ENCODE measurements around the gene TDO2. TPM values are rescaled to one million over a fixed set of nuclear protein-coding genes. Genes with fewer than 3 reads are reported as not detected.
A peak's percentile ranks its signal among the peaks of the same experiment; 100 is the strongest.

TDO2 gene
- total and polyA plus RNA-seq, 2 experiments from 2014 or later, result 149 to 253 TPM

DNA sequence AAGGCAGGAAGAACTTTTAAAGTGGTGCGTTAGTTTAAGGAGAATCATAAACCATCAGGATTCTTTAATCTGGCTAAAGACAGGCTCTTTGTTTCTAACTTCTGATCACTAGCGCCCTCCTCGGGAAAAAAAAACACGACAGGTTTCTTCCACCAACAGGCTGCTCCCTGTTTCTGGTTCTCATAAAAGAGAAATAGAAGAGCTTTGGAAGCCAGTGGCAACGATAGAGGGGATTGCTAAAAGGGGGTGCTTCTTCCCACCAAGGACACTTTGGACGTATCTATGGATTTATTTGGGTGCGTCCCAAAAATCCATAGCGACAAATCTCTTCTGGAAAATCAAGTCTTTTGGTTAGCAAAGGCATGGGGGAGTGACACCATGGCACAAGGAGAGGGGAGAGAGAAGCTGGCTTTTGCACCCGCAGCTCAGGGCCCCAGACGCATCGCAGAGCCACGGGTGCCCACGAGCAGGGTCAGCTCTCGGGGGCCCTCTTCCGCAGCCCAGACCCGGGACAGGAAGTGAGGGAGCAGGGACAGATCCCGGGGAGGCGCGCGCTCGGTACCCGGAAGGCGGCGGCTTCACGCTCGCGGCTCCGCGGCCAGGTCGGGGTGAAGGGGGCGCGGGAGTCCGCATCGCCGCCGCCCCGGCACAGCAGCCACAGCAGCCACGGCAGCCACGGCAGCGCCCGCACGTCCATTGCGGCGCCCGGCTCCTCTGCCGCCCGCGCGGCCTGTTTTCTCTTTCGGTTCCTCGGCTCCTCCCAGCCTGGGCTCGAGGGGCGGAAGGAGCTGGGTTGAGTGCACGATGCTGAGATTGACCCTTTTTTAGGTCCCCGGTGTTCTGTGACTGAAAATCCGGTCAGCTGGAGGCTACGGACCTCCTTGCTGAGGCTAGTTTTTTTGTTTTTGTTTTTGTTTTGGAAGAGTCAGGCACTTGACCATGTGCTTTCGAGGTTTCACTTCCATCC is 49.9 kb downstream of the TDO2 start, which contains the start of gene CTSO:
Gene CTSO (minus strand): TSS at position 716 of the 967 bp plus-strand sequence. CDS start 19 bp downstream, at position 697.
- WGBS (ENCODE audit: low lambda C conversion rate, missing lambda C conversion rate), result 11% methylated on average over 58 of the region's 58 CpGs
- no peaks in the 10 kb centered on the region for H3K36me3 ChIP-seq (replicated peaks; ENCODE audit: insufficient read depth, low read depth)
- H3K4me1 ChIP-seq (ENCODE audit: insufficient read depth), result peaks cover 21% of the 10 kb centered on the region
- no peaks in the 10 kb centered on the region for H3K27me3 ChIP-seq
- H3K79me2 ChIP-seq, result peaks cover 4% of the 10 kb centered on the region
- peak within 1 kb of the TSS; percentile 98 for H3K27ac ChIP-seq
- TF ChIP-seq CTCF (IDR thresholded peaks at IDR 0.05; ENCODE audit: poor library complexity) (peak; percentile 74), EZH2phosphoT487 (IDR thresholded peaks at IDR 0.05; ENCODE audit: low read depth, severe bottlenecking, unreplicated experiment) (no peak)
- peak within 1 kb of the TSS; percentile 80 for H3K4me2 ChIP-seq
- no peaks in the 10 kb centered on the region for H3K9me3 ChIP-seq (ENCODE audit: low read depth)
- no peaks in the 10 kb centered on the region for H3K9me2 ChIP-seq (replicated peaks; ENCODE audit: insufficient read depth)
- H3K4me3 ChIP-seq, result peak within 1 kb of the TSS; percentile 34
- H2AFZ ChIP-seq, result peak within 1 kb of the TSS; percentile 97
- DNase-seq (ENCODE audit: low spot score), result peak; percentile 88
- H4K20me1 ChIP-seq (ENCODE audit: insufficient read depth, poor library complexity, severe bottlenecking), result no peaks in the 10 kb centered on the region

DNA sequence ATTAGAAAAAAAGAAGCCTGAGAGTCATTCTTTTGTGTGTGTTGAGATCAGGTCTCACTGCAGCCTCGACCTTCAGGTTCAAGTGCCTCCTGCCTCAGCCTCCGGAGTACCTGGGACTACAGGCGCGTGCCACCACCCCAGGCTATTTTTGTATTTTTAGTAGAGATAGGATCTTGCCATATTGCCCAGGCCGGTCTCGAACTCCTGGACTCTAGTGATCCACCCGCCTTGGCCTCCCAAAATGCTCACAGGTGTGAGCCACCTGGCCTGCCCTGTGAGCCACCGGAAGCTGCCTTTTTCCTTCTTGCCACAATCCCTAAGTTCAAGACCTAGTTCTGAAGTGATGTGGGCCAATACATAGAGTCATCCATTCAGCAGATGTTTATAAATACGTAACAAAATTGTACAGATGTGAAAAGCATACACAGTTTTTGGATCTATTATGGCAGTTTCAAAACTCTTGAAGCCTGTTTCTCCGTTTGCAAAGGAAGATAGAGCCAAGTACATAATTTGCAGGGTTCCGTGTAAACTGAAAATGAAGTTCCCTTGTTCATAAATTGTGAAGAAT is 50.7 kb downstream of the TDO2 start:
- Histone ChIP-seq H3K4me1 (ENCODE audit: insufficient read depth) (peaks cover 21% of the 10 kb centered on the region), H4K20me1 (ENCODE audit: insufficient read depth, poor library complexity, severe bottlenecking) (no peaks in the 10 kb centered on the region), H3K36me3 (replicated peaks; ENCODE audit: insufficient read depth, low read depth) (no peaks in the 10 kb centered on the region), H3K27ac (peak overlapping the region; percentile 98), H3K9me2 (replicated peaks; ENCODE audit: insufficient read depth) (no peaks in the 10 kb centered on the region), H3K79me2 (peaks cover 4% of the 10 kb centered on the region), H3K9me3 (ENCODE audit: low read depth) (no peaks in the 10 kb centered on the region), H3K27me3 (no peaks in the 10 kb centered on the region), H3K4me3 (peak overlapping the region; percentile 34), H2AFZ (peak overlapping the region; percentile 97), H3K4me2 (peak overlapping the region; percentile 80)
- no peak for DNase-seq (ENCODE audit: low spot score)
- 93% methylated on average over 11 of the region's 11 CpGs for WGBS (ENCODE audit: low lambda C conversion rate, missing lambda C conversion rate)
- TF ChIP-seq CTCF (IDR thresholded peaks at IDR 0.05; ENCODE audit: poor library complexity), result no peak
- no peak for TF ChIP-seq EZH2 (IDR thresholded peaks at IDR 0.05; ENCODE audit: borderline replicate concordance)
- TF ChIP-seq EZH2phosphoT487 (IDR thresholded peaks at IDR 0.05; ENCODE audit: low read depth, severe bottlenecking, unreplicated experiment), result no peak

DNA sequence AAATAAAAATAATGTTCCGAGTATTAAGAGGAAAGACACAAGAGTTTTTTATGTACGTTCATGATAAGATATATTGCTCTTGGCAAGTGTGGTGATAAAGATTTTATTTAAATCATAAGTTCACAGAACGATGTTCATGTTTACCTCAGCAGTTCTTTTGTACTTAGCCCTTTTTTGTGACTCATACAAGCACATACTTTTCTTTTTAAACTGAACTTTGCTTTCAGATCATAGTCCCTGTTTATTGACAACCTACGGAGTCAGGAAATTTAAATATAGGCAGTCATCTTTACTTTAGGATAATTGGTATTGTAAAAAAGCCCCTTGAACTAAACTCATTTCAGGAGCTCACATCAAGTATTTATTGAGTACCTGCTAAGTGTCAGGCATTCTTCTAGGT is 51.4 kb downstream of the TDO2 start:
- no peak overlapping the region for H2AFZ ChIP-seq
- H3K4me1 ChIP-seq (ENCODE audit: insufficient read depth), result peaks cover 21% of the 10 kb centered on the region
- WGBS (ENCODE audit: low lambda C conversion rate, missing lambda C conversion rate), result 29% methylated on average over 4 of the region's 4 CpGs
- H3K79me2 ChIP-seq, result peaks cover 4% of the 10 kb centered on the region
- H3K4me2 ChIP-seq, result peak overlapping the region; percentile 80
- no peaks in the 10 kb centered on the region for H3K9me3 ChIP-seq (ENCODE audit: low read depth)
- DNase-seq (ENCODE audit: low spot score), result peak; percentile 37
- H3K36me3 ChIP-seq (replicated peaks; ENCODE audit: insufficient read depth, low read depth), result no peaks in the 10 kb centered on the region
- peak overlapping the region; percentile 98 for H3K27ac ChIP-seq
- TF ChIP-seq EZH2phosphoT487 (IDR thresholded peaks at IDR 0.05; ENCODE audit: low read depth, severe bottlenecking, unreplicated experiment), result no peak
- no peak for TF ChIP-seq EZH2 (IDR thresholded peaks at IDR 0.05; ENCODE audit: borderline replicate concordance)
- no peak for TF ChIP-seq CTCF (IDR thresholded peaks at IDR 0.05; ENCODE audit: poor library complexity)
- H4K20me1 ChIP-seq (ENCODE audit: insufficient read depth, poor library complexity, severe bottlenecking), result no peaks in the 10 kb centered on the region
- no peaks in the 10 kb centered on the region for H3K27me3 ChIP-seq
- H3K9me2 ChIP-seq (replicated peaks; ENCODE audit: insufficient read depth), result no peaks in the 10 kb centered on the region
- no peak overlapping the region for H3K4me3 ChIP-seq
